GM18868 (cell line): ENCODE data around the gene TBC1D16.

Experiments
- ATAC-seq: cut with Tn5 transposase; IDR thresholded peaks from one replicate; pipeline ENCODE4 v1.9.1; 2021; ENCODE audit warnings: mild to moderate bottlenecking, moderate library complexity; ENCODE audit not compliant: unreplicated experiment

Gene TBC1D16

GRCh38 chr17:79942591-79943346 is 92.9 kb downstream of the TBC1D16 start:
- no peak for ATAC-seq

DNA sequence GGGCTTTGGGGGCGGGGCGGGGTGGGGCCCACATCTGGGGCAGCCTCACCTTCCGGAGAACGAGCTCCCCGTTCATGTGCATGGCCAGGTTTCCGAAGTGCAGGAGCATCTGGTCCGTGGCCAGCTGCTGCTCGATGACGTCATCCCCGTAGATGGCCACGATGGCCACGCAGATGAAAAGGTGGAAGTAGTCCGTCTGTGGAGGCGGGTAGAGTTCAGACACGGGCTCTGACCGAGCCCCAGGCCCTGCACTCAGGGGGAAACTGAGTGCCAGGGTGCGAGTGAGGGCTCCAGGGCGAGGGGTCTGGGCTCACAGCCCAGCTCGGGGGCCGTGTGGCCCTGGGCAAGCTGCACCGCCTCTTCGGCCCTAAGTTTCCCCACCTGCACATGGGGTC is 93.7 kb downstream of the TBC1D16 start:
- no peak for ATAC-seq

- ATAC-seq, result no peak
Observed at GRCh38 chr17:79941088-79942010, 94.3 kb downstream of the TBC1D16 start.

GRCh38 chr17:79940459-79941087 is 95.1 kb downstream of the TBC1D16 start:
- no peak for ATAC-seq

- ATAC-seq, result no peak
Observed at GRCh38 chr17:79939755-79940458, 95.8 kb downstream of the TBC1D16 start.

GRCh38 chr17:79939094-79939435 is 96.6 kb downstream of the TBC1D16 start:
- ATAC-seq, result no peak

DNA sequence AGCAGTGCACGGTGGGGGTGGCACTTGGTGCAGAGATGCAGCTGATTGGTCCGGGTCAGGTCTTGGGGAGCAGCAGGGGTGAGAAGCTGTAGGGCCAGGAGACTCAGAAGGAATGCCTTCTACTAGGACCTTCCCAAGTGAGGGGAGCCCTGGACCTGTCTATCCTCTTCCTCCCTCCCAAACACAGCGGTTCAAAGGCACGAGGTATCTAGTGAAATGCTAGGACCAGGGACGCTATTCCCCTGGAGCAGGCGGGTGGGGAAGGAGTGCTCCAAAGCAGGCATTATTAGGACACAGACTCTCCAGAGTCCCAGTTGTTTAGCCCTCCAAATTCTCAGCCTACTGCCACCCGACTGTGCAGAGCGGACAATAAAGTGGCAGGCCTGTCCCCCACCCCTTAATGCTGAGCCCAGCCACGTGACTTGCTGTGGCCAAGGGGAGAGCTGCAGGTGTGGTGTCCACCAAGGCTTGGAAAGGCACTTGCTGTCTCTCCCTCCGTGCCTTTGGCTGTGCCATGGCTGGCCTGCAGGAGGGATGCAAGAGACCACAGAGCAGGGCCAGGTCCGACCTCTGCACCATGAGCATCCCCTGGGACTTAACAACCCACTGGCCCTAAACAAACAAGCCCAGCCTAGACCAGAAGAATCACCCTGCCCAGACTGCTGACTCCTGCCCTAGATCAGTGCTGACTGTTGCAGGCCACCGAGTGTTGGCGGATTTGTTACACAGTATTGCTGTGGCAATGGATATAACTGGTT is 97.2 kb downstream of the TBC1D16 start:
- no peak for ATAC-seq

DNA sequence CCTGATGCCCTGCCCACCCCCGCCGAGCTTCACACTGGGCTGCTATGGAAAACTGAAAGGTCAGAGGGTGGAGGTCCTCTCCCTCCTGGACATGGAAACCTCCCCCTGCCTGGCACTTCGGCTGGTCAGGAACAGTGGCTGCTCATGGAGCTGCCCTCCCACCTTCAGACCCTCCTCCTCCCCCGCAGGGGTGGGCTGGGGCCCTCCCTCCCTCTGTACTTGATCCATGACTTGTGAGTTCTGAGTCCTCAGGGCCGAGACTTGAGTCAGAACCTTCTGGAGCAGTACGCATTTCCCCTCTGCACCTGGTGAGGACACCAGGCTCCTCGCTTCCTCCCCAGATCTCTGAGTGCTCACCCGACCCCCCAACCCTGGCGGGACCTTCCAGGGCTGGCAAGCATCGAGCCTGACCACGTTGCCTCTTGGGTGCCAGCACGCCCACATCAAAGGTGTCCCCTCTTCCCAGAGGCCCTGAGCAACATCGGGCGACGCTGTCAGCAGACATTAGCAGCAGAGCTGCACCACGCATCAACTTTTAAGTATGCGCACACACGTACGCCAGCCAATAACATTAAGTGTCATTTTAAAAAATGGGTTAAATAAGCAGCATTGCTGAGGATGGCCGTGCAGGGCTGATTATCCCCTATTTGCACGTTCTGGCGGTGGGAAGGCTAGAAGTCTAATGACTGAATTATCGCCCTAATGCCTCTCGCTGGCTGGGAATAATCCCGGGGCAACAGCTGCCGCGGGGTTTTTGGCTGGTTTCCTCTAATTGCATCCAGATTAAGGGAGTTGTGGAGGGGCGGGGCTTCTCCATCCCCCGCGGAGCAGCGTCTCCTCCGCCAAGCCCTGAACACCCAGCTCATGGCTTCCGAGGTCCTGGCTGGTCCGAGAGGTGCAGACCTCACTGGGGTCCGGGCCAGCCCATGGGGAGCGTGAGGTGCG is 98.0 kb downstream of the TBC1D16 start:
- no peak for ATAC-seq

DNA sequence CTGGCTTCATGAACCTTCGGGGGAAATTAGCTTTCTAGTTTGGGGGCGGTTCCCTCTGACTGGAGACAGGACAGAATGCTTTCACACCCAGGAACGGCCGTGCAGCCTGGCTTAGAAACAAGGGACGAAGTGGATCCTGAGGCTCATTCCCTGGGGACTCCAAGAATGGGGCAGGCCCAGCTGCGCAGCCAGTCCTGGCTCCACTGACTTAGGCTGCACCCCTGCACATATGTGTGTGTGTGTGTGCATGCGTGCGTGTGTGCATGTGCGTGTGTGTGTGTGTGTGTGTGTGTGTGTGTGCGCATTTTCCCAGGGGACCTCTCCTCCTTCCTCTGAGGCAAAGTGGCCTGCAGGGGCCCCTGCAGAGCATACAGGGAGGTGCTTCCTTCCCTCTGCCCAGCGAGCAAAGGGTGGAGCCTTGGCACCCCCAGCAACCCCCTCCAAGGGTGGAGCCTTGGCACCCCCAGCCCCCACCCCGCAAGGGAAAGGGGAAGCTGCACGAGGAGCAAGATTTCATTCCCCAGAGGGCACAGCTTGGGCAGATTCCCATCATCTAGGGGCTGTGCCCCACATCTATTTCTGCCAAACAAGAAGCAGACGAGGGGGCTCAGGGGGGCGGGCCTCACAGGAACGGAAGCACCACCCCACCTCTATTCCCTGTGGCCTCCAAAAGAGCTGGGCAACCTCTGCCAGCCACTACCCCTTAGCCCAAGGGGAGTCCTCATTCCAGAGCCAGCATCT is 98.9 kb downstream of the TBC1D16 start:
- ATAC-seq, result no peak

DNA sequence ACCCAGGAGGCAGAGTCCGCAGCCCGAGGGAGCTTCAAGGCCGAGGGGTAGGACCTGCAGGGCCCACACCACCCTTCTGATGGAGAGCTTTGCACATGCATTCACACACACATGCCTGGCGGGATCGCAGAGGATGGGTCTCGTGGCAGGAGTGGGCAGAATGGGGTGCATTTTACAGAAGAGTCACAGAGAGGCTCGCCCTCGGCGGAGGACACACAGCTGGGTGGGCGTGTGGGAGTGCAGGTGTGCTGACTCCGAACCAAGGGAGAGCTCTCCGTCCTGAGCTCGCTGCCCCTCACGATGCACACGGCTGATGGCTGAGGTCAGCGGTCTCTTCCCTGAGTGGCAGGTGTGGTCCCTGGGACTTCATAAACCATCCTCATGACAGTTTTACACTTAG is 99.6 kb downstream of the TBC1D16 start:
- ATAC-seq, result no peak

DNA sequence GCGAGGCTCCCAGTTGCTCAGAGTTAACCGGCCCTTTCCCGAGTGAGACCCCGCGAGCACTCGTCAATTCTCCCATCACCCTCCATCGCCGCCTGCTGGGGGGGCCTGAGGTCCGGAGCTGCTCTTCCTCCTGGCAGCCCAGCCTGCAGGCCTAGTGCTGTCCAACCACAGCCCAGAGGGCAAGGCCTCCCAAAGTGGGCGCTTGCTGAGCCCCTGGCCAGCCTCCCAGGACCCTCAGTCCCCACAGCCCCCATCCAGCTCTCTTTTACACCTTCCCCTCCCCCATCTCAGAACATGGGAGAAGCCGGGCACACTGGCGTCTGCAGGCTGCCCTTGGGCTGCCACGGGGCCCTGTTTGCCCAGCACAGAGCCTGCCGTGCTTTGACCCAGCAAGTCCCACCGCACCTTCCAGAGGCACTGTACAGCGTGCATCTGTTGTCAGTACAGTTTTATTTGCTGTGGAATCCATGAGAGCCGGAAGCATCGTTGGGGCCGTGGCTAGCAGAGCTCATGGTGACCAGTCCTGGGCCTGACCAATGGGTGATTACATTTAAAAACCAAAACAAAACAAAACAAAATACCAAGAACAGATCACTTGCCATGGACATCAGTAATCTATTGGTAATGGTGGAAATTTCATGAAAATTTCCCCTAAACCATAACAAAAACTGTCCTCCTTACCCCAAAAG is 100.3 kb downstream of the TBC1D16 start:
- no peak for ATAC-seq

DNA sequence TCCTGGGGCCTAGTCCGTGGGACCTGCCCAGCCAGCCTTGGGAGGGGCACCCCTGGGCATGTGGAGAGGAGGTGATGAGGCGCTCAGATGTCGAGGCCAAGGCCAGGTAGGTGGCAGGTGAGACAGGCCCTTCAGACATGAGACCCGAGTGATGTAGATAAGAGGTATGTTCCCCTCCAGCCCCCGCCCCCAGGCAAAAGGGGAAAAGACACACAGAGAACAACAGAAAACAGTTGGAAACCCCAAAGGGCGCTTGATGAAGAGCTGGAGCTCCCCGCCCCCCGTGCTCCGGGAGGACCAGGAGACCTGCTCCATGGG is 101.1 kb downstream of the TBC1D16 start:
- ATAC-seq, result no peak

DNA sequence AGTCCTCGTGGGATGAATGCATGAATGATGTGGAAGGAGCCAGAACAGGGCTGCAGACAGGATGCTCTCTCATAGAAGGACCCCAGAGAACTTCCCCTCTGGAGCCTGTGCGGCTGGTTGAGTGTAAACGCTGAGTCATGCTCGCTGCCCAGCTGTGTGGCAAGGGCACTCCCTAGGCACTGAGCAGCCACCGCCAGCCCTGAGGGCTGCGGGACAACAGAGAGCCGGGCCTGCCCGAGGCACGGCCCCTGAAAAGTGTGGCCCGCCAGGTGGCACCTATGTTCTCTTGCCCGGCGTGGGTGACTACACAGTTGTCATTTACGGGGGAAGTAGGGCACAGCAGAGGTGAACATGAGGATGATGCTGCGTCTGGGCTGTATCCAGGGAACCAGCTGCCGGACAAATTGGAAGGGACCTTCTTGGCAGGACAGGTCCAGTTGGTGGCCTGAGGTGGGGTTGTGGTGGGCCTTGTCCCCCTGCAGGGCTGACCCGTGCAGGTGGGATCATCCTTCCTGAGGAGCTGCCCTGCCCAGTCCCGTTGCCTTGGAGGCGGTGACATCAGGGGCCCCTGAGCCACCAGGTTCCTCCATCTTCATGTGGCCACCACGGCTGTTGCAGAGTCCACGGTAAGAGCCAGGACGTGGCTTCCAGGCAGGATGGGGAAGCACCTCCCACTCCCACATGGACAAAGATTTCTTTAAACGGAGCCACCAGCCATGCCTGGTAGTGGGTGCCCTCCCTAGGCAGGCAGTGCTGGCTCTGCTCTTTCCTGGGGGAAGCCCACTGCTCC is 101.6 kb downstream of the TBC1D16 start:
- no peak for ATAC-seq

DNA sequence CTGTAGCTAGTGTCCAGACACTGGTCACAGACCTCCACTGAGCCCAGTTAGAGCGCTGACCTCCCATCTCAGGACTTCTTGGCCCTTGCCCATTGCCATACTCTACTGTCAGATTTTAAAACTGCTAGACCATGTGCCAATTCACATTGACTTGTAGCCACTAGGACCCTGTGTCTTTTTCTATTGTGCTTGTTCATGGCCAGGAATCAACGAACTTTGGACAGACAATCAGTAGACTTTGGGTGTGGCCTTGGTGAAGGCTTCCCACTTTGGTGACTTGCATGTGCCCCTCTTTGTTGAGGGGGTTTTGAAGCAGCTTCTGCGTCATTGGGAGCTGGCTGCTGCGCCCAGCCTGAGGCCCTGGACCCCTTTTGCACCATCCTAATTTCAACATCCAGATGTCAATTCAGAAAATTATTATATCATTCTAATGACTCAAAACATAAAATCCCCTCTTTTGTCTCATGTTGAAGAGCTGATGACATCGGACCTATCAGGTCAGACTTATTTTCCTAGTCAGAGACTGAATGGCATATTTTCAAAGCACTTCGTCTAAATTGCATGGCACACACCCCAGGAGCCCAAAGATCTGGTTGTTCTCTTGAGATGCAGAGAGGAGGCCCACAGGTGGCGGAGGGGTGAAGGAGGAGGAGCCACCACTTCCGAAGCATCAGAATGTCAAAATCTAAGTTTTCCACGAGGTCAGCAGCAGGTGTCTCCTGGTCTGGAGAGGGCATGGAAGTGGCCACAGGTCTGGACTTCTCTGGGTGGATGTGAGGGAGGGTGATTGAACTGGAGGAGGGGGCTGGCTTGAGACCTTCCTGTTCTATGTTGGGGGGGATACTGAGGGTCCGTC is 103.0 kb downstream of the TBC1D16 start:
- ATAC-seq, result no peak

DNA sequence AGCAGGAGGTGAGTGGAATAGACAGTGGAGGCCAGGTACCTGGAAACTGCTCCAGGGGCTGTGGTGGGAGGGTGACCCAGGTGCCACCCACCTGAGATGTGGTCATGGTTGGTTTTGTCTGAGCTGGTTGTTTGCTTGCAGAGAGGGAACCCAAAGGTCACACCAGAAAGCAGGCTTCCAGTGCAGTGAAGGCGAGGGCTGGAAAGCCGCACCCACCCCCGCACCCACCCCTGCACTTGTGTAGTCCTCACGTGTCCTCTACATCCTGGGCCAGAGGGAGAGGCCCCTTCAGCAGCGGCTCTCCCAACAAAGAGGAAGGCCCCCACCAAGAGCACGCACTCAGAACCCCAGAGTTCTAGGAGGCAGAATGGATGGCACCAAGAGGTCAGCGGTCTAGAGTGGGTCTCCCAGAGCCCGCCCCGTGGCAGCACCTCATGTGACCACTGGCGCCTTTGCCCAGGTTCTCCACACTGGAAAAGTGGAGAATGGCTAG is 103.8 kb downstream of the TBC1D16 start:
- ATAC-seq, result peak; percentile 10
